GM21576 (cell line): ENCODE data around the gene KRTAP5-1.
A peak's percentile ranks its signal among the peaks of the same experiment; 100 is the strongest.
"Not testable (repeated sequence)": the region's sequence is repeated elsewhere in the genome, so short reads cannot be mapped to it uniquely, and the experiment has no call there.

Experiments used
- ATAC-seq: cut with Tn5 transposase; IDR thresholded peaks from one replicate; pipeline ENCODE4 v1.9.1; 2021; ENCODE audit warnings: mild to moderate bottlenecking, moderate library complexity; ENCODE audit not compliant: unreplicated experiment

The KRTAP5-1 gene

GRCh38 chr11:1603629-1604028, 18.5 kb upstream of the KRTAP5-1 start:
- ATAC-seq: no peak

GRCh38 chr11:1601663-1602062, 16.6 kb upstream of the KRTAP5-1 start:
- not testable (repeated sequence) for ATAC-seq

GRCh38 chr11:1600626-1601025, 15.5 kb upstream of the KRTAP5-1 start:
- no peak for ATAC-seq

GRCh38 chr11:1598816-1599215, 13.7 kb upstream of the KRTAP5-1 start:
- ATAC-seq: no peak

- not testable (repeated sequence) for ATAC-seq
Measured at GRCh38 chr11:1598406-1598805, 13.3 kb upstream of the KRTAP5-1 start.

- no peak for ATAC-seq
Measured at GRCh38 chr11:1597994-1598380, 12.9 kb upstream of the KRTAP5-1 start, which contains the start of gene KRTAP5-2. Gene KRTAP5-2 (minus strand): TSS chr11:1598294. CDS start chr11:1598250, 44 bp downstream.

GRCh38 chr11:1597331-1597993, 12.4 kb upstream of the KRTAP5-1 start:
- no peak for ATAC-seq

- ATAC-seq: not testable (repeated sequence)
Measured at GRCh38 chr11:1596576-1597121, 11.6 kb upstream of the KRTAP5-1 start.

GRCh38 chr11:1595994-1596575, 11.0 kb upstream of the KRTAP5-1 start:
- ATAC-seq: not testable (repeated sequence)

GRCh38 chr11:1592628-1593027, 7.5 kb upstream of the KRTAP5-1 start:
- no peak for ATAC-seq

- ATAC-seq: no peak
Measured at GRCh38 chr11:1589996-1590395, 4.9 kb upstream of the KRTAP5-1 start.

- not testable (repeated sequence) for ATAC-seq
Measured at GRCh38 chr11:1589191-1589963, 4.3 kb upstream of the KRTAP5-1 start.

GRCh38 chr11:1586699-1587098, 1.6 kb upstream of the KRTAP5-1 start:
- no peak for ATAC-seq

- ATAC-seq: not testable (repeated sequence)
Measured at GRCh38 chr11:1582909-1583308, 2.2 kb downstream of the KRTAP5-1 start.

GRCh38 chr11:1581976-1582375, 3.1 kb downstream of the KRTAP5-1 start:
- ATAC-seq: no peak

- no peak for ATAC-seq
Measured at GRCh38 chr11:1576825-1577224, 8.3 kb downstream of the KRTAP5-1 start.

- ATAC-seq: not testable (repeated sequence)
Measured at GRCh38 chr11:1575756-1576155, 9.3 kb downstream of the KRTAP5-1 start.

- ATAC-seq: no peak
Measured at GRCh38 chr11:1574933-1575242, 10.2 kb downstream of the KRTAP5-1 start.

GRCh38 chr11:1574238-1574932, 10.7 kb downstream of the KRTAP5-1 start:
- ATAC-seq: peak; percentile 46

GRCh38 chr11:1573903-1574237, 11.2 kb downstream of the KRTAP5-1 start:
- ATAC-seq: no peak
